GM19240 (cell line): ENCODE data around the gene RCBTB2.
"Not testable (repeated sequence)": the region's sequence is repeated elsewhere in the genome, so short reads cannot be mapped to it uniquely, and the experiment has no call there.

ENCODE experiments used
- DNase-seq: peaks from one replicate; pipeline ENCODE4 v3.0.0; 2011; ENCODE audit warnings: low spot score; ENCODE audit not compliant: insufficient read length

Gene RCBTB2

DNA sequence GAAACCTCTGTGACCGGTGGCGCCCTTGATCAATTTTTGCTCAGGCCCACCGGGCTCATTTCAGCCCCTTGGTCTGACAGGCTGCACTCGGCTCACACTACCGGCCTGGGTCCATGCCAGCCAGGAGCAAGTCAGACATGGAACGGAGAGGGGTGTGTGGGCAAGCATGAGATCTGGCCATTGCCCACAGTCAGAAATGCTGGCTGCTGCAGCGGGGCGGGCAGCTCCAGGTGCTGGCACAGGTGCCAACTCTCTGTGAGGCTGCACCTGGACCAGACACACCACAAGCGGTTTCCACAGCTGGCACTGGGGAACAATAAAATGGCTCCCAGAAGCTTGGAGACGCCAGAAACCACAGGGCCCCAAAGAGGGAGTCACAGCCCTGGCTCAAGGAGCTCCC, 76.3 kb downstream of the RCBTB2 start:
- DNase-seq: no peak

DNA sequence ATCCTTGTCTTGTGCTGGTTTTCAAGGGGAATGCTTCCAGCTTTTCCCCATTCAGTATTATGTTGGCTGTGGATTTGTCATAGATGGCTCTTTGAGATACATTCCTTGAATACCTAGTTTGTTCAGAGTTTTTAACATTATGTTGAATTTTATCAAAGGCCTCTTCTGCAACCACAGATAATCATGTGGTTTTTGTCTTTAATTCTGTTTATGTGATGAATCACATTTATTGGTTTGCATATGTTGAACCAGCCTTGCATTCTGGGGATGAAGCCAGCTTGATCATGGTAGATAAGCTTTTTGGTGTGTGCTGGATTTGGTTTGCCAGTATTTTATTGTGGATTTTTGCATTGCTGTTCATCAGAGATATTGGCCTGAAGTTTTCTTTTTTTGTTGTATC, 81.7 kb downstream of the RCBTB2 start:
- DNase-seq: not testable (repeated sequence)

DNA sequence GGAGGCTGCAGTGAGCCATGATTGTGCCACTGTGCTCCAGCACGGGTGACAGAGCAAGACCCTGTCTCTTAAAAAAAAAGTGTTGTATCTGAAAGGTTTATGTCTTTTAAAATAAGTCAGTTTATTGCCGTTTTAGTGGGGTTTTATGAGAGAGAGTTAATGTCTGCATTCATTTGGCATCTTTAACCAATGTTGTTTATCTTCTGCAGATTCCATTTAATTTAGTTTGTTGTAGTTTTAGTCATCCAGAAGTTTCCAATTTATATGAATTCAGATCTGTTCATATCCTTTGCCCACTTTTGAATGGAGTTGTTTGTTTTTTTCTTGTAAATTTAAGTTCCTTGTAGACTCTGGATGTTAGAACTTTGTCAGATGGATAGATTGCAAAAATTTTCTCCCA, 83.2 kb downstream of the RCBTB2 start:
- no peak for DNase-seq

DNA sequence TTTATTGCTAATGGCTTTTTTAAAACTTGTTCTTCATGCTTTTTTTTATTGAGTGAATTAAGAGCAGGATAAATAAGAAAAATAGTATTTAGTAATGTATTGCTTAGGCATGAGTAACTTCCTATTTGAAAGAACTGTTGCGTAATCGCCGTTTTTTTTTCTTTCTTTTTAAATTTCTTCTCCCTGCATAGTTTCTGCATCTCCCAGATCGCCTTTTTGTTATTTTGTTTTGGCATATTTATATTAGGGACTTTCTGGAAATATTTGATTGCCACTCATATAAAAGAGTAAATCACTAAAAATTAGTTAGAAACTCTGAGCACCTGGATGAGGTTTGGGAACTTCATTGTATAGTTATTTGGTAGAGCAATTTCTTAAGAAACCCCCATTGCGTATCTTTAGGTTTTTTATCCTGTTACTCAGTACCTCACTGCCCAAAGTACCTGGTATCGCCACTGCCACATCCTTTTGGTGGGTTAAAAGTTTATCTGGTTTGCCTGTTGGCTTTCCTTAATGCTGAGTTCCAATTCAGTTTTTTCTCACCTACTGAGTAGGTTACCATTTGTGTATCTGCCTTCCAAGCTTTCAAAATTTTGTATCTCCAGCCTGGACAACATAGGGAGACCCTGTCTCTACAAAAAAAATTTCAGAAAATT, 83.8 kb downstream of the RCBTB2 start:
- no peak for DNase-seq

DNA sequence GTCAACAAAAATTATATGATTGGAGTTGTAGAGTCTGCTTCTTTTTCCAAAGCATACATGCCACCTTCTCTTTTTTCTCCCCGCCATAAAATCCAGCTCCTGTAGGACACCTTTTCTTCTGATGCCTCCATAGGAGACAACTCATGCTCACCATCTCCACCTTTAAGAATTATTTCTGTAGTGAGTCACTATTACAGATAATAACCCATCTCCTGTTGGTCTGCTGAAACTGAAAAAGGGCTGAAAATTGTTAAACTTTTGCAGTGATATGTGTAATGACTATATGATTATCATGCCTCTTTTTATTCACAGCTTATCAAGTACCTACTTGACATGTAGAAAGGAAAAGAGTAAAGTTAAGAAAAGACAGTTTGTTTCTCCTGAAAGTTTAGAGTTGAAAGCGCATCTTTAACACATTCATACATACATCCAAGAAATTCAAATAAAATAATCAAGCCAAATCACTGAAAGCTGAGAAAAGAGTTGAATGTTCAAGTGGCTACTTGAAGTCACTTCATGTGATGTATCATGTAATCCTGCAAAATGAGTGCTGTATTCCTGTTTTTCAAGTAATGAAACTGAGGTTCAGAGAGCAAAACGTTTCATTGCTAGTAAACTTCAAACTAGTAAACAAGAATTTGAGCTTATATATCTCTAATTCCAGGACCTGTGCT, 84.5 kb downstream of the RCBTB2 start:
- no peak for DNase-seq

DNA sequence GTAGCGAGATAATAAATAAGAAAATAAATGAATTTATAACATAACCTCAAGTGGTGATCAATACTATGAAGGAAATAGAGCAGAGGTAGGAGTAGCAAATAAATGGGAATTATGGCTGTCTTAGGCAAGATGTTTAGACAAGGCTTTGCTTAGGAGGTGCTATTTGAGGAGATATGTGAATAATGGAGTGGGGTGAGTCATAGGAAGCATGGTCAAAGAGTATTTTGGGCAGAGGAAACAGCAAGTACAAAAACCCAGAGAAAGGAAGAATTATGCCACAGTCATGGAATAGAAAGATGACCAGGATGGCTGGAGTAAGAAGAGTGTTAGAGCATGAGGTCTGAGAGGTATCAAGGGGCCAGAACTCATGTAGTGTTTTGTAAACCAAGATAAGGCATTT, 86.4 kb downstream of the RCBTB2 start:
- DNase-seq: no peak

DNA sequence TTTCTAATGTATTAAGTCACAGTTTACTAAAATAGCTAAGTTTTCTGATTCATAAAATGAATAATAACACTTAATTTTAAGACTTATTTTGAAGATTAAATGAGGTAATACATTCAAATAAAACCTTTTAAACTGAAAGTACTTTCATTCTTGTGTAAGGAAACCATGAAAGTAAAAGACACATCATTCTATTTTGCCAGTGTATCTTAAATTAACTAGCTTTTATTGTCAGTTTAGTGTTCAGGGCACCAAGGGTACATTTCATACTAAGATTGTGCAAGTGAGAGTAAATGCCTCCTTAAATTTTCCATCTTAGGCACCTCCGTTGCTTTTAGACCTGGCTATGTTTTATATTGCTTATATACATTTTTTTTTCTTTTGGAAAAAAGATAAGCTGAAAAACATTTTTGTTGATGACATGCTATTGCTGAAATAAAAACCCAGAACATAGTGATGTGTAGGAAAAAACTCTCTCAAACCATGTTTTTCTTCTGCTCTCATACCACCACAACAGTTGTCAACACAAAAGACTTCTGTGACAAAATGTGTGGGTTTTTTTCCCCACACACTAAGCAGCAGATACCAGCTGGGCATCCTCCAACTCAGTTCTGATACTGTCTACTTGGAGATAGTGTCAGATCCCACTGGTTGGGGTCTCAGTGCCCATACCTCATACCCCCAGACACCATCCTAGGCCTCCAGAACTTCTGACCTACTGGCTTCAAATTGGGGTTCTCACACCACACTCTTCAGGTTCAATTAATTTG, 89.3 kb downstream of the RCBTB2 start:
- no peak for DNase-seq
